HUES64 (cell line): ENCODE results near the gene CLIC1.

Source experiments
- H3K27ac ChIP-seq: 2 replicates; pipeline ENCODE4 v1.7.0; 2013; ENCODE audit warnings: low read depth, low read length, inconsistent platforms
- H3K27me3 ChIP-seq: 2 replicates; pipeline ENCODE4 v1.6.1; 2013; ENCODE audit warnings: mild to moderate bottlenecking, low read length; ENCODE audit not compliant: insufficient read depth
- H3K36me3 ChIP-seq: 2 replicates; pipeline ENCODE4 v1.6.1; 2013; ENCODE audit warnings: mild to moderate bottlenecking, low read length; ENCODE audit not compliant: insufficient read depth
- H3K4me1 ChIP-seq: 2 replicates; pipeline ENCODE4 v1.6.1; 2013; ENCODE audit warnings: mild to moderate bottlenecking, low read length, moderate library complexity; ENCODE audit not compliant: insufficient read depth
- H3K4me3 ChIP-seq: 2 replicates; pipeline ENCODE4 v1.5.1; 2013; ENCODE audit warnings: mild to moderate bottlenecking, low read length, moderate library complexity
- H3K9ac ChIP-seq: 2 replicates; pipeline ENCODE4 v1.6.1; 2013; ENCODE audit warnings: mild to moderate bottlenecking, low read depth, low read length
- H3K9me3 ChIP-seq: 2 replicates; pipeline ENCODE4 v1.6.1; 2013; ENCODE audit warnings: low read depth, low read length; ENCODE audit not compliant: insufficient read depth
- WGBS: fragments of 150-250, 120-280 bp; methylation state at CpG from one replicate; pipeline ENCODE4 v1.1.7; 2013; ENCODE audit warnings: missing lambda C conversion rate; 5-methylcytosine and 5-hydroxymethylcytosine counted together

The CLIC1 gene

DNA sequence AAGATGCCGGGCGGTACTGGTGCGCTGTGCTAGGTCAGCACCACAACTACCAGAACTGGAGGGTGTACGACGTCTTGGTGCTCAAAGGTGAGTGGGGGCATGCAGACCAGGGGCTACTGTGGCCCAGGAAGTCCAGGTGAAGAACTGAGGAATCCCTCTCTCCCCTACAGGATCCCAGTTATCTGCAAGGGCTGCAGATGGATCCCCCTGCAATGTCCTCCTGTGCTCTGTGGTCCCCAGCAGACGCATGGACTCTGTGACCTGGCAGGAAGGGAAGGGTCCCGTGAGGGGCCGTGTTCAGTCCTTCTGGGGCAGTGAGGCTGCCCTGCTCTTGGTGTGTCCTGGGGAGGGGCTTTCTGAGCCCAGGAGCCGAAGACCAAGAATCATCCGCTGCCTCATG is 28.6 kb downstream of the CLIC1 start:
- no peaks in the 10 kb centered on the region for H3K36me3 ChIP-seq
- 95% methylated on average over 10 of the region's 10 CpGs for WGBS
- H3K9ac ChIP-seq = no peak overlapping the region
- H3K4me3 ChIP-seq = no peak overlapping the region
- no peak overlapping the region for H3K27ac ChIP-seq
- no peaks in the 10 kb centered on the region for H3K9me3 ChIP-seq
- H3K4me1 ChIP-seq = no peaks in the 10 kb centered on the region
- no peaks in the 10 kb centered on the region for H3K27me3 ChIP-seq

DNA sequence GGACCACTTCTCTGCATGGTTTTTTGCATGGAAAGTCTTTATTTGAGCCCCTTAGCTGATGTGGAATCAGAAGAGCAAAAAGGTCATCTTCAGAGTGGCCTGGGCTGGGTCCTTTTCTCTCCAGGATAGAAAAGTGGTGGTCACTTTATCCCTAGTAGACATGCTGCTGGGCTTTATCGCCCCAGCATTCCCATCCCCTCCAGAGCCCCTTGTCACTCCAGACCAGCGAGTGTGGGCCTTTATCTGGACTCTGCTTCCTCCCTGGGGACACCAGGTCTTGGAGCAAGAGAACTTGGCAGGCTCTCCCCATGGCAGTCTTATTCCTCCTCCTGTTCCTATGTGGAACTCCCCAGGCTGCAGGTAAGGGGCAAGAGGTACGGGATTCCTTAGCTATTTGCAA is 29.7 kb downstream of the CLIC1 start, which contains the start of gene LY6G6F:
Gene LY6G6F (plus strand): TSS at position 268 of the 400 bp plus-strand sequence. CDS start 41 bp downstream, at position 309.
- H3K36me3 ChIP-seq = no peaks in the 10 kb centered on the region
- 77% methylated on average over 2 of the region's 3 CpGs for WGBS
- no peaks in the 10 kb centered on the region for H3K27me3 ChIP-seq
- H3K4me1 ChIP-seq = 0 out of 2 replicates have a peak, but pooled peaks cover 4% of the 10 kb centered on the region
- H3K4me3 ChIP-seq = no peak within 1 kb of the TSS
- H3K27ac ChIP-seq = no peak within 1 kb of the TSS
- H3K9ac ChIP-seq = no peak within 1 kb of the TSS
- H3K9me3 ChIP-seq = no peaks in the 10 kb centered on the region

DNA sequence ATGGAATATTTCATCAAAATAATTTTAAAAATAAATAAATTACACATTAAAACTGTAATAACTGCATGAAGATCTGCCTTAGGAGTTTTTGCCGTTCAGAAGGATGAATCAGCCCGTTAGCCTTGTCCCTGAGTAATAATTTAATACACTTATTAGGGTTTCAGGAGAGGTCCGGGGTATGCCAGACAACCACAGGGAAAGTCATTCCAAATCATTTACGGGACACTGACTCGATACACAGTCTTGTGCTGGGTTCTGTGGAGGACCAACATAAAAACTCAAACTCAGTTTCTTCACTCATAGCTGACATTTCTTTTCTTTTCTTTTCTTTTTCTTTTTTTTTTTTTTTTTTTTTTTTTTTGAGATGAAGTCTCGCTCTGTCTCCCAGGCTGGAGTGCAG is 30.4 kb downstream of the CLIC1 start:
- Histone ChIP-seq H3K27ac (no peak overlapping the region), H3K9me3 (no peaks in the 10 kb centered on the region), H3K4me1 (0 out of 2 replicates have a peak, but pooled peaks cover 4% of the 10 kb centered on the region), H3K9ac (no peak overlapping the region), H3K36me3 (no peaks in the 10 kb centered on the region), H3K4me3 (no peak overlapping the region), H3K27me3 (no peaks in the 10 kb centered on the region)
- 91% methylated on average over 6 of the region's 6 CpGs for WGBS

DNA sequence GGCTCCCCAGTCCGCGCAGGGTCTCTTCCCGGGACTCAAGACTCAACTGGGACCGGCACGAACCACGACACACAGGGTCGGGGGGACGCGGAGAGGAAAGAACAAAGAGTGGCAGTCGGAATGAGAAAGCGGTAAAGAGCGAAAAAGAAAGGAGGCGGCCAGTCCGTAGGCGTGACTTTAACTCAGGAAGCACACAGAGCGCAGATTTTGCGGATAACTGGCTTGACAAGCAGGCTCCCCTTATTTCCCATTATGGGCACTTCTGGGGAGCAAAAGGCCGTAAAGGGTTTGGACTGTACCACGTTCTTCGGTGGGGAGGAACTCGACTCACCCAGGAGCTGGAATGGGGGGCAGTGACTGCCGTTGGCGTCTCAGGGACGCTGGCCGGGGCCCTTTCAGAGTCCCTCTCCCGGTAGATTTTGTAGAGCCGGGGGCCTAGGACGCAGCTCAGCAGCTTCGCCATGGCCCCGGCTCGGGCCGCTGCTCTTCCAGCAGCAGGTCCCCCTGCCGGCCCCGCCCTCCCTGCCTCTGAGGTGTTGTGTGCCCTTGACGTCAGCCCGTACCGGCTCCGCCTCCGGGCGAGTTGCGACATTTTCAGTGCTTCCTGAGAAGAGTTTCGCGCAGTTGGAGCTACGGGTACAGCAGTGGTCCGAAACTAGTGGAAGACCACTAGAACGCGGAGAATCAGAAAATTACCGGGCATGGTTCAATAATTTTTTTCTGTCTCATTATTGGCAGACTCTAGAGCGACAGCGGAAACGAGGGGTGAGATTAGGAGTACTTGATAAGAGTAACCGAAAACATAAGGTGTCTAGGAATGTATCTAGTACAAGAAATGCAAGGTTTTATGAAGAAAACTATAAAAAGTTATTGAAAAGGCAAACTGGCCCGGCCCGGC is 33.3 kb downstream of the CLIC1 start, which contains the start of gene ABHD16A:
Gene ABHD16A (minus strand): TSS at position 506 of the 898 bp plus-strand sequence. CDS start 43 bp downstream, at position 463.
- 4% methylated on average over 54 of the region's 54 CpGs for WGBS

DNA sequence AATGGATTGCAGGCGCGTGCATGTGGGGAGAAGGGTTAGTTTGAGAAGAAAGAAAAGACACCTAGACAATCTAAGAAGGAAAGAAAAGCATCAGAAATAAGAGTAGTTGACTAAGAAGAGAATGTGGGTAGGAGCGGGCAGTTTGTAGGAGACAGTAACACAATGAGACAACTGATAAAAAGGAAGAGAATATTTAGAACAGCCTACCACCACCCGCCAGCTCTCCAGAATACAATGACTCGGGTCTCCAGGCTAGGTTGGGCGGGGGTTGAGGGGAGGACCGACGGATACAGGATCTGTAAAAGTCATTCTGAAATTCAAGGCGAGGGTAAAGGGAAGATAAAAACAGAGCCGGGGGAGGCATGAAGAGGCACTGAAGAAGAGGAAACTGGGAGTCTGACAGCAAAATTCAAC is 33.9 kb downstream of the CLIC1 start:
- Histone ChIP-seq H3K9me3 (no peaks in the 10 kb centered on the region), H3K36me3 (peaks cover 10% of the 10 kb centered on the region; the same call in 1 of the 2 replicates), H3K9ac (peak overlapping the region; percentile 84), H3K4me3 (peak overlapping the region; percentile 87), H3K27me3 (no peaks in the 10 kb centered on the region), H3K27ac (peak overlapping the region; percentile 90; the same call in 1 of the 2 replicates), H3K4me1 (0 out of 2 replicates have a peak, but pooled peaks cover 4% of the 10 kb centered on the region)
- 4% methylated on average over 8 of the region's 10 CpGs for WGBS

More for the DNA sequence above, 33.3 kb downstream of the CLIC1 start, which contains the start of gene ABHD16A:
- Histone ChIP-seq H3K9ac (peak within 1 kb of the TSS; percentile 84), H3K27me3 (no peaks in the 10 kb centered on the region), H3K4me3 (peak within 1 kb of the TSS; percentile 87), H3K4me1 (0 out of 2 replicates have a peak, but pooled peaks cover 4% of the 10 kb centered on the region), H3K27ac (peak within 1 kb of the TSS; percentile 90), H3K9me3 (no peaks in the 10 kb centered on the region), H3K36me3 (peaks cover 10% of the 10 kb centered on the region; the same call in 1 of the 2 replicates)

DNA sequence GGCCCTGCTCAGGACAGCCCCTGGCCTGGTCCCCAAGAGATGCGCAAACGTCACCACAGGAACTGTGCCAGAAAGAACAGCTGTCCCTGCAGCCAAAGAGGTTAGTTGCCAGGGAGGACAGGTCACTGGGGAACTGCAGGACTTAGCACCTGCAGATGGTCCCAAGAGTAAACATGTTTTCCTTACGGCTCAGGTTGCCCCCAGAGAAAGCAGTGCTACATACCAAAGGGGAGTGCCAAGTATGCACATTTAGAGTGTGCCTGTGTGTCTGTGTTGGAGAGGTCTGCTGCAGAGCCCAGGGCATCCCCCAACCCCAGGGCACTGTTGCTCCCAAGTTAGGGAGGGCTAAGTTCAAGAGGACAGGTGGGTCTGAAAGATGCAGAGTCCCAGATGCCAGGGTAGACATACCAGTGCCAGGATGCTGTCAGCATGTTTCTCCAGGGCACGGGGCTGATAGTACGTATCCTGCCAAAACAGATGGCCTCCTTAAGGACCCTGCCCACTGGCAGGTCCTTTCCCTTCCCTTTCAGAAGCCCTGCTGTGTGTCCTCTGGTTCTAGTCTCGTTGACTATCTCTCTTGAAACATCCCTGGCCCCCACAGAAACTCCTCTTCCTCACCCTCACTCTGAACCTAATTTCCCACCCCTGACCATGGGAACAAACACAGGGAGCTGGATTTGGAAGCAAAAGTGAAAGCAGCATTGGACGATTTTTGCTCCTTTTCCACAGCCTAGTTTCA is 34.5 kb downstream of the CLIC1 start:
- Histone ChIP-seq H3K4me1 (0 out of 2 replicates have a peak, but pooled peaks cover 4% of the 10 kb centered on the region), H3K4me3 (peak overlapping the region; percentile 87), H3K36me3 (peaks cover 15% of the 10 kb centered on the region; the same call in 1 of the 2 replicates), H3K9ac (peak overlapping the region; percentile 84; the same call in 1 of the 2 replicates), H3K27ac (no peak overlapping the region), H3K9me3 (no peaks in the 10 kb centered on the region), H3K27me3 (no peaks in the 10 kb centered on the region)
- 68% methylated on average over 7 of the region's 7 CpGs for WGBS

DNA sequence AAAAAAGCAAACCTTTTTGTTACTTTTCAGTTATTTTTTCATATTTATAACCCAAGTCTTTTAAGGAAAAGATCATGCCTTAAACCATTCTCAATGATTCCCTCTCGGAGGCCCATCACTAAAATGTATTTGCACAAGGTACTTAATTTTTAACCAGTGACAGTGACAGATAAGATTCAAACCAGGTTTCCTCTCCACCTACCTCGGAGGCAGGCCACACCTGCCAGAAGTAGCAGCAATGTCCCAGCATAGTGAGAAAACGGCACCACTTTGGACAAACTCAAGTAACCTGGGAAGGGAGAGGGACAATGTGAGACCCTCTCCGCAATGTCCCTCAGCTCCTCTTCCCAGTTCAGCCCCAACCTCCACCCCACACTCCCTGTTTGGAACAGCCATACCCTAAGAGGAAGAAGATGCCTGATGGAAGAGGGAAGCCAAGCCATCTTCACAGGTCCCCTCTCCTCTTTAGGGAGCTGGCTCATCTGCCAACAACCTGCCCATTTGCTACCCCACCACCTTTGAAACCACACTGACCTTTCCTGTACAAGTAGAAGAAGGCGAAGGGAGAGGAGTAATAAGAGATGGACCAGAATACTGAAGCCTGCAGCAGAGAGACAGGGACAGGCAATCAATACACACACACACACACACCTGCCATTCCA is 35.5 kb downstream of the CLIC1 start:
- Histone ChIP-seq H3K9me3 (no peaks in the 10 kb centered on the region), H3K4me1 (0 out of 2 replicates have a peak, but pooled peaks cover 4% of the 10 kb centered on the region), H3K36me3 (peaks cover 19% of the 10 kb centered on the region; the same call in 1 of the 2 replicates), H3K27me3 (no peaks in the 10 kb centered on the region), H3K4me3 (no peak overlapping the region), H3K27ac (no peak overlapping the region), H3K9ac (no peak overlapping the region)
- WGBS = 93% methylated on average over 3 of the region's 5 CpGs

DNA sequence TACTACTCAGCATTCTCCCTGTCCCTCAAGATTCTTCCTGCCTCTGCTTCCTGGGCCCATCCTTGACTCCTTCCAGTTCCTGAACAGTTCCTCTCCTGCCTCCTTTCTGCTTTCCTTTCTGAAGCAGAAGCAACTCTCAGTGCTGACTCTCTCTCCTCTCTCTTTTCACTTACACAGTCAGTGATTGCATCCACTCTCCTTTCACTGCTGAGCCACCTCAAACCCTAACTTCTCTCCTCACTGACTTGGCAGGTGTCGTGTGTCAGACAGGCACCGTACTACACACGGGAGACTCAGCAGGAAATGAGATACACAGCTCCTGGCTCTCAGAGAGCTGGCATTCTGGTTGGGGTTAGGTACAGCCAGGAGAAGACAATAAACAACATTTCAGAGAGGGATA is 38.8 kb downstream of the CLIC1 start:
- Histone ChIP-seq H3K9me3 (no peaks in the 10 kb centered on the region), H3K4me3 (no peak overlapping the region), H3K27ac (no peak overlapping the region), H3K9ac (no peak overlapping the region), H3K4me1 (0 out of 2 replicates have a peak, but pooled peaks cover 4% of the 10 kb centered on the region), H3K36me3 (peaks cover 43% of the 10 kb centered on the region), H3K27me3 (no peaks in the 10 kb centered on the region)
- WGBS = 95% methylated on average over 3 of the region's 3 CpGs

DNA sequence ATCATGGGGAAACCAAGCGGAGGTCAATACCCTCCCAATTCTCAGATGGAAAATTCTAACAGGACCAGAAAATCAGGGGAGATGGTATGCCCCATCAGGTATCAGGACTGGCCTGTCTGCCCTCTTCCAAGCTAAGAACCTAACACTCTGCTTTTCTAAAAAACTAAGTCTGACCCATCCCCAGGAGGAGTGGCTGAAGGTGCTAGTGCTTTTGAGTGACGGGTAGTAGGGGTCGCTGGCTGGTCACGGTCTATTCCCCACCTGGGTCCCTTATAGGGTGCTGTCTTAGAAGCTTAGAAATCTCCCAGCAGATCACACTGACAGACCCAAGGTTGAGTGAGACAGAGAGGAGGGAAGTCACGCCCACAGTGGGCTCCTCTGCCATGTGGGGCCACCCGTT is 42.8 kb downstream of the CLIC1 start:
- Histone ChIP-seq H3K4me3 (no peak overlapping the region), H3K27me3 (no peaks in the 10 kb centered on the region), H3K9me3 (no peaks in the 10 kb centered on the region), H3K9ac (no peak overlapping the region), H3K36me3 (peaks cover 66% of the 10 kb centered on the region), H3K4me1 (no peaks in the 10 kb centered on the region), H3K27ac (no peak overlapping the region)
- 89% methylated on average over 6 of the region's 6 CpGs for WGBS

DNA sequence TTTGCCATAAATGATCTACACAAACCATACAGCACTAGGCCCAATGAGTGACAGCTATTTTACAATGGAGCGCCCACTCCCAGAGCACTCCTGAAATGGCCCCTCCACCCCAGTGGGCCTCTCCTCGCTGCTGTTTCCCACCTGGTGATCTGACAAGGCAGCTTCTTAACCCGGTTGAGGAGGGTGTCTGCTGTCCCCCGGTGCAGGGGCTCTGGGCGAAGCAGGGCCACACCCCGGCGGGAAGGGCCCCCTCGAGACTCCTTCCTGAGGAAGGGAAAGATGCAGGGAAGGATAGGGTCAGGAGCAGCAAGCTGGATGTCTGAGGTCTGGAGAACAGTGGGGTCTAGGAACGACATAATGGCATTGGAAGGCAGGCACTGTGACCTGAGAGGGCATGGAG is 43.4 kb downstream of the CLIC1 start:
- H3K9ac ChIP-seq = no peak overlapping the region
- H3K9me3 ChIP-seq = no peaks in the 10 kb centered on the region
- peaks cover 72% of the 10 kb centered on the region for H3K36me3 ChIP-seq
- H3K27ac ChIP-seq = no peak overlapping the region
- 94% methylated on average over 9 of the region's 9 CpGs for WGBS
- H3K4me1 ChIP-seq = no peaks in the 10 kb centered on the region
- H3K4me3 ChIP-seq = no peak overlapping the region
- no peaks in the 10 kb centered on the region for H3K27me3 ChIP-seq
